ENCODE data around the gene CABCOCO1. TPM values are rescaled to one million over a fixed set of nuclear protein-coding genes. Genes with fewer than 3 reads are reported as not detected.

Gene CABCOCO1
- total and polyA plus RNA-seq, 5 donors = 0.09 to 0.66 TPM; not detected in 3

DNA sequence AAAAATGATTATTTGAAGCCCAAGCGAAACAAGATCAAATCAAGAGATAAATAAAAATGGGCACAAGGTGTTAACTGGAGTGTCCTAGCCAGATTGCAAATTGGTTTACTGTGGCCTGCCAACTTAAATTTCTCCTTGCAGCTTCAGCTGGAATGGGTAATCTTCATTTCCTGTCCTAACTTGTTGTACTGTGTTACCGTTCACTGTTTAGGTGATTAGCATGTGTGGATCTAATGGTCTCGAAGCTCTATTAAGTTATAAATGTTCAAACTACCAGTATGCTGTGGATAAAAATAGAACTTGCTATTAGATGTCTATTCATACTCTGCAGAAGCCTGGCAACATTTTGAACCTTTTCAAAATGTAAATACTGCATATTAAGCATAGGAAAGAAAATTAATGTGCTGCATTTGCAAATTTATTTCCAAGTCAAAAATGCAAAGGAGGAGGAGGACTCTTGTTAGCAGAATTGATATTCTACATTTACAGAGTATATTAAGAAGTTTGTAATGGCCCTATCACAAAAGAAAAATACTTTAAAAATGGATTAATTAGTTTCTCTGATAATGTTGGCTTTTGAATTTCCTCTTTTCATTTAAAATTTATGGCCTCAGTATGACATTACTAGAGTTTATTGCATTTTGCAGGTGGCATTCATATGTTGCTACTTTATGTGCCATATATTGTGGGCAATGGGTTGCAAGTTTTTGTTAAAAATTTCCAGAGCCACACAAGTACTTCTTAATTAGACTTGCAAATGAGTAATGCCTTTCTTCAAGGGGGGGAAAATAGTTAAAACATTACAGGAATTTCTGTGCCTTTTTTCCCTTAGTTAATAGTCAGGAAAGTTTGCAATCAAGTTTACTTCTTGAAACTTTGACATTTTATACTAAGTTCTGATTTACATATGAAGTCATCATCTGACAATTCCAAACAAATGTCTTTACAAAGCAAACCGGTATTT, 92.1 kb downstream of the CABCOCO1 start:
- 53% methylated on average over 4 of the region's 4 CpGs for WGBS
- Histone ChIP-seq H3K27me3 (ENCODE audit: control insufficient read depth, insufficient read depth) (no peaks in the 10 kb centered on the region), H3K27ac (ENCODE audit: low read length) (no peak overlapping the region), H3K9me3 (ENCODE audit: control insufficient read depth, low read length) (no peaks in the 10 kb centered on the region), H3K4me3 (ENCODE audit: low read length) (no peak overlapping the region), H3K4me1 (ENCODE audit: control insufficient read depth, insufficient read depth, low read length) (no peaks in the 10 kb centered on the region)
- ATAC-seq (no peak), DNase-seq (no peak)
- intact Hi-C loops (cut with DNase I) = no loop called here

DNA sequence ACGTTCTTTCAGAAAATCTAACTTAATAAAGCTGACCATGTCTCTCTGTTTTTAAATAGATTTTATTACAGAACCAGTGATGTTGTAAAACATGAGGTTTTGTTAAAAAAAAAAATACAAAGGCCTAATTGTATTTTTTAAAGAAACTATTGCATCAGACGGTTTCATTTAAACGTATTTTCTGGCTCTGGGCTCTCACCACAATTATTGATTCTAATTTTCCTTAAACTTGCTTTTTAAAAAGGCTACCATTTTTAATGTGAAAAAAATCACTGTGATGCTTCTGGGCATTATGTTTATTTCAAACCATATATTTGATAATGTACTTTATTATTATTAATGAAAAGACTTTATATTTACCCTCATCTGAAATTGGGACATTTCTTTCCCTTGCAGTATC, 94.3 kb downstream of the CABCOCO1 start:
- intact Hi-C loops (cut with DNase I) = no loop called here
- Histone ChIP-seq H3K4me3 (ENCODE audit: low read length) (no peak overlapping the region), H3K9me3 (ENCODE audit: control insufficient read depth, low read length) (no peaks in the 10 kb centered on the region), H3K27ac (ENCODE audit: low read length) (no peak overlapping the region), H3K4me1 (ENCODE audit: control insufficient read depth, insufficient read depth, low read length) (no peaks in the 10 kb centered on the region), H3K27me3 (ENCODE audit: control insufficient read depth, insufficient read depth) (no peaks in the 10 kb centered on the region)
- 73% methylated on average over 3 of the region's 3 CpGs for WGBS
- no peak for ATAC-seq
- no peak for DNase-seq

DNA sequence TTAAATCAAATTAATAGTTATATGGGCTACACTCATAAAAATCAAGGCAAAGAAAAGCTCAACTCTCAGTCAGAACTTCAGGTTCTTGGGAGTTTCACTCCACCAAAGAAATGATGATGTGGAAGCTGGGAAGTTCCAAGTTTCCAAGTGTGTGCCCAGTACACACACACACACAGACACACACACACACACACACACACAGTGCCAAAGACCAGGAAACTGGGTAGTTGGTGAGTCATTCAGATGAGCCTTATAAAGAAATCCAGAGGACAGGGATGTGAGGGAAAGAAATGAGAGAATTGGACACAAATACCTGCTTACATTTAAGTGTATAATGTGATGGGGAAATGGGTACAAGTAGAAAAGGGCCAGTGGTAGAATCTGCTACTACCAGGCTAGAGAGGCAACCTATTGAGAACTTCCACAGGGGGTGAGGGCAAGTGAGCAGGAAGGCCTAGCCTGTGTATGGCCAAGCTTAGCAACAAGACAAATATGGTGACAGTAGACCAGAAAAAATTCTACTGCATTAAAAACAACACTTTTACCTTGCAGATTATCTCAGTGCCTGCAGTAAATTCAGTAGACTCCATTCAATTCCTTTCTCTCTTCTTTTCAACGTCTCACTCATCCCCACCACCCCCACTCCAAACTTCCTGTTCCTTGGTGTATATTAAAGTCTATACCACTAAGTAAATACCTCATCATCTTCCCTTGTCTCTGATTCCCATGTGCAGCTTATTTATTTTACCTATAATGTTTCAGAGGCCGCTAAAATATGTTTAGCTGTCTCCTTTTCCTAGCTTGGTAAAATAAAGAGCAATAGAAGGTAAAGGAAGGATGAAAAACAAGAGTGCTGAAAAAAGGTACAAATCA, 95.0 kb downstream of the CABCOCO1 start:
- H3K27ac ChIP-seq (ENCODE audit: low read length) = no peak overlapping the region
- 77% methylated on average over 2 of the region's 2 CpGs for WGBS
- no peak for ATAC-seq
- intact Hi-C loops (cut with DNase I) = no loop called here
- H3K4me1 ChIP-seq (ENCODE audit: control insufficient read depth, insufficient read depth, low read length) = no peaks in the 10 kb centered on the region
- no peaks in the 10 kb centered on the region for H3K9me3 ChIP-seq (ENCODE audit: control insufficient read depth, low read length)
- H3K4me3 ChIP-seq (ENCODE audit: low read length) = no peak overlapping the region
- no peak for DNase-seq
- no peaks in the 10 kb centered on the region for H3K27me3 ChIP-seq (ENCODE audit: control insufficient read depth, insufficient read depth)

DNA sequence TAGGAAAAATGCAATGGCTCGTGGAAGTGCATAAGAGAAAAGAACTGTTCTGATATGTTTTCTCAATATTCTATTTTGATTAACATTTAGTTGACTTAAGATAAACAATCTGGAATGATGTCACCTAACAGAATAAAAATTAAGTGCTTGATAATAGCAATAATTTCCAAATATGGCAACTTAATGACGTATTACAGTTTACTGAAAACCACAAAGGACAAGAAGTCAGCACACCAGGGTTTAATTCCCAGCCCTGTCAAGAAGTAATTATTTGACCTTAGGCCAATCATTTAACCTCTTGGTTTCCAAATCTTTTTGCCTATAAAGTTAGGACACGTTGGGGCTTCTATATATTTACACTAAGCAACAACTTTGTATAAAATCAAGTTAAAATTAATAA, 95.7 kb downstream of the CABCOCO1 start:
- no peak overlapping the region for H3K27ac ChIP-seq (ENCODE audit: low read length)
- no peak for DNase-seq
- H3K4me1 ChIP-seq (ENCODE audit: control insufficient read depth, insufficient read depth, low read length) = no peaks in the 10 kb centered on the region
- no peak for ATAC-seq
- no peak overlapping the region for H3K4me3 ChIP-seq (ENCODE audit: low read length)
- no peaks in the 10 kb centered on the region for H3K9me3 ChIP-seq (ENCODE audit: control insufficient read depth, low read length)
- H3K27me3 ChIP-seq (ENCODE audit: control insufficient read depth, insufficient read depth) = no peaks in the 10 kb centered on the region
- intact Hi-C loops (cut with DNase I) = no loop called here
- WGBS = 56% methylated on average over 3 of the region's 3 CpGs

DNA sequence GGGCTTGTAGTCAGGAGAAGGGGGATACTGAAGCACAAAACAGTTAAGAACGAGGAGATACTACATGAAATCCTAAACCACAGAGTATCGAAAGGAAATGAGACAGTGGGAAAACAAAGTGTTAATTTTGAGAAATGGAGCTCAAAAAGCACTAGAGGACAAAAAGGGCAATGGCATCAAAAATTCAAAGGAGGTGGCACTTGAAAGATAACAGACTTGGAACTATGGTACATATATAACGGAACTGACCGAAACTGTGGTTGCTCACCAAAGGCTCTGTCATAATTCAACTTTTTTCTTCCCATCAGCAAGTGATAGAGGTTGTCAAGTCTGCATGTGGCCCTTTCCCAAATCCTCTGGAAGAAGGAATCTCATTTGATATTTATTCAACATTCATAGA, 97.0 kb downstream of the CABCOCO1 start:
- H3K4me3 ChIP-seq (ENCODE audit: low read length) = no peak overlapping the region
- H3K4me1 ChIP-seq (ENCODE audit: control insufficient read depth, insufficient read depth, low read length) = no peaks in the 10 kb centered on the region
- no peaks in the 10 kb centered on the region for H3K27me3 ChIP-seq (ENCODE audit: control insufficient read depth, insufficient read depth)
- ATAC-seq = no peak
- H3K27ac ChIP-seq (ENCODE audit: low read length) = no peak overlapping the region
- DNase-seq = no peak
- intact Hi-C loops (cut with DNase I) = no loop called here
- WGBS = 95% methylated on average over 4 of the region's 4 CpGs
- no peaks in the 10 kb centered on the region for H3K9me3 ChIP-seq (ENCODE audit: control insufficient read depth, low read length)

DNA sequence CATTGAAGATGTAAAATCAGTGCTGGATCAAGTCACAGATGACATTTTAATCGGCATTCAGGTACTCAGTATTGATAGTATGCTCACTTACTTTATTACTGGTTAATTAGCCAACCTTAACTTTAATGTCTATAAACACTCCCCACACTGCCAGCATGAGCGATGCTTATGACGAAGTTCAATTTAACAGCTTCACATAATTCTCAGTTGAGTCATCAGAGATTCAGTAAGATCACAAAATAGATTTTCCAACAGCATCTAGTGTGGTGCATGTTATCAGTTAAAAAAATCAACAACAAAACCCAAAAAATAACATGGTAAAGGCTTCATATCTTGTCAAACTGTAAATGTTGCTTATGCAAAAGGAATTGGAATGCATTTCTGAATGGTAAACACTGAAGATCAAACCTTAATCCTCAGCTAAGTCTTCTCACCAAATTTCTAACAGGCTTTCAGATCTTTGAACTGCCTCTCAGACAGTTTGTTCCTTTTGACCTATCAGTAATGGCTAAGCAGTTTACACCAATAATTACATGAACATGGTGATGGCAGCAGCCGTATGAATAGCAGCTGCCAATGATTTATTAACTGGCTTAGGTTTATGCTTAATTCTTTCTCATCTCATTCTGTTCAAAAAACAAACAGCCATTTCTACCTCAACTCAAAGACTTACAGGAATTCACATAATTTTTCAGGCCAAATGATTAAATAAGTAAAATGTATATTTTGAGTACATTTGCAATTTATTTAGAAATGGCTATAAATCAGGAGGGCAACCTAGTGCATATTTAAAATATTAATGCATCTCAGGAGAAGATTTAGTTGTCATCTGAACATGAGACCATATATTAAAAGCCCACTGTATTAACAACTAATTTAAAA, 98.5 kb downstream of the CABCOCO1 start:
- no peak for DNase-seq
- no peak for ATAC-seq
- WGBS = 87% methylated on average over 4 of the region's 4 CpGs
- Histone ChIP-seq H3K4me1 (ENCODE audit: control insufficient read depth, insufficient read depth, low read length) (no peaks in the 10 kb centered on the region), H3K27me3 (ENCODE audit: control insufficient read depth, insufficient read depth) (no peaks in the 10 kb centered on the region), H3K4me3 (ENCODE audit: low read length) (no peak overlapping the region), H3K9me3 (ENCODE audit: control insufficient read depth, low read length) (no peaks in the 10 kb centered on the region), H3K27ac (ENCODE audit: low read length) (no peak overlapping the region)
- intact Hi-C loops (cut with DNase I) = no loop called here

DNA sequence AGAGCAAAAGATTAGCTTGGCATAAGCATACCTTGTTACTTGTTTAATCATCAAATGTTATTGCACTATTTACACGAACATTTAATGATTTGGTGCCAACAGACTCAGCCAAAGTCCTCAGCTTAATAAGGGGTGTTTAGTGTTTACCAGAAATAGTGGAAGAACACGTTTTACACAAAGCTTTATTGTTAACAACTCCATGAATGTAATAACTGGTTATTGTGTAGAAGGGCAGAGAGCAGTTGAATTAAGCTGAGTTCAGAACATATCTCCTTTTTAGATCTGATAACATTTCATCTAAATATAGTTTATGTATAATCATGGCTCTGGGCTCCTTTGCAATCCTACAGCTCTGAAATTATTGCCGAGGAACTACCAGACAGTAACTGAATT, 99.1 kb downstream of the CABCOCO1 start:
- intact Hi-C loops (cut with DNase I) = no loop called here
- DNase-seq (no peak), ATAC-seq (no peak)
- WGBS = 58% methylated on average over 3 of the region's 3 CpGs
- H3K9me3 ChIP-seq (ENCODE audit: control insufficient read depth, low read length) = no peaks in the 10 kb centered on the region
- no peaks in the 10 kb centered on the region for H3K27me3 ChIP-seq (ENCODE audit: control insufficient read depth, insufficient read depth)
- no peak overlapping the region for H3K4me3 ChIP-seq (ENCODE audit: low read length)
- H3K27ac ChIP-seq (ENCODE audit: low read length) = no peak overlapping the region
- H3K4me1 ChIP-seq (ENCODE audit: control insufficient read depth, insufficient read depth, low read length) = no peaks in the 10 kb centered on the region

DNA sequence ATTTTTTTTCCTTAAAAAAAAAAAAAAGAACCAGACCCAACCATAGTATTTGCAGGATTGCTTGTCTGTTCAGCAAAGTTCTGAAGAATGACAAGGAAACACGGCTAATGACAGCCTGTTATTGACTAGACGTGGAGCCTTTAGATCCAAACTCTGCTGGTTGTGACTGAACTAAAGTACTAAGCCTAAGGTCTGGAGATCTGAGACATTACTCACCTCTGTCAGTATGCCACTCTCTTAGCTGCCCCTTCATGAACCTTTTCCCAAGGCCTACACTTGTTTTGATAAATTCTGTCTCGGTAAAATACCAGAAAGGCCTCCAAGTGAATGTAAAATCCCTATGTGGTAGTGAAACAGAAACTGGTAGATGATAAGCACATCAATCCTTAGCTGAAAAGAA, 101.0 kb downstream of the CABCOCO1 start:
- intact Hi-C loops (cut with DNase I) = no loop called here
- no peak for ATAC-seq
- Histone ChIP-seq H3K9me3 (ENCODE audit: control insufficient read depth, low read length) (no peaks in the 10 kb centered on the region), H3K27me3 (ENCODE audit: control insufficient read depth, insufficient read depth) (no peaks in the 10 kb centered on the region), H3K4me1 (ENCODE audit: control insufficient read depth, insufficient read depth, low read length) (no peaks in the 10 kb centered on the region), H3K27ac (ENCODE audit: low read length) (no peak overlapping the region), H3K4me3 (ENCODE audit: low read length) (no peak overlapping the region)
- 88% methylated on average over 3 of the region's 3 CpGs for WGBS
- DNase-seq = no peak

DNA sequence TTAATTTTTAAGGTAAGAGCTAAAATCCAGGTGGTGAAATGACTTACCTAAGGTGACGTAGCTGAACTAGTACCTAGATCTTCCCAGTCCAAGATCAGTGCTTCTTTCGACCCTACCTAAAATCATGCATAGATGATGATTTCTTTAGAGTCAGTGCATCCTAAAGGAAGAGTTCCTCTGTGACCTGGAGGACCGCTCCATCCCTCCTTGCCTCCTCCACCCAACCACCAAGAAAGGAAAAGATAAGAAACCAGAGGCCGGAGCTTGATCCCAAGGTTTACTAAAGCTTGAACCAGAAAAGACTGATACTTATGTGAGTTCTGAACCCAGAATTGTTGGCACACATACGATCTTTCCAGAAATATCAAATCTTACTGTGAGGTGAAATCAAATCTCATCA, 101.8 kb downstream of the CABCOCO1 start:
- Histone ChIP-seq H3K4me3 (ENCODE audit: low read length) (no peak overlapping the region), H3K27me3 (ENCODE audit: control insufficient read depth, insufficient read depth) (no peaks in the 10 kb centered on the region), H3K27ac (ENCODE audit: low read length) (no peak overlapping the region), H3K4me1 (ENCODE audit: control insufficient read depth, insufficient read depth, low read length) (no peaks in the 10 kb centered on the region), H3K9me3 (ENCODE audit: control insufficient read depth, low read length) (no peaks in the 10 kb centered on the region)
- intact Hi-C loops (cut with DNase I) = no loop called here
- 87% methylated on average over 5 of the region's 5 CpGs for WGBS
- DNase-seq = no peak
- no peak for ATAC-seq

DNA sequence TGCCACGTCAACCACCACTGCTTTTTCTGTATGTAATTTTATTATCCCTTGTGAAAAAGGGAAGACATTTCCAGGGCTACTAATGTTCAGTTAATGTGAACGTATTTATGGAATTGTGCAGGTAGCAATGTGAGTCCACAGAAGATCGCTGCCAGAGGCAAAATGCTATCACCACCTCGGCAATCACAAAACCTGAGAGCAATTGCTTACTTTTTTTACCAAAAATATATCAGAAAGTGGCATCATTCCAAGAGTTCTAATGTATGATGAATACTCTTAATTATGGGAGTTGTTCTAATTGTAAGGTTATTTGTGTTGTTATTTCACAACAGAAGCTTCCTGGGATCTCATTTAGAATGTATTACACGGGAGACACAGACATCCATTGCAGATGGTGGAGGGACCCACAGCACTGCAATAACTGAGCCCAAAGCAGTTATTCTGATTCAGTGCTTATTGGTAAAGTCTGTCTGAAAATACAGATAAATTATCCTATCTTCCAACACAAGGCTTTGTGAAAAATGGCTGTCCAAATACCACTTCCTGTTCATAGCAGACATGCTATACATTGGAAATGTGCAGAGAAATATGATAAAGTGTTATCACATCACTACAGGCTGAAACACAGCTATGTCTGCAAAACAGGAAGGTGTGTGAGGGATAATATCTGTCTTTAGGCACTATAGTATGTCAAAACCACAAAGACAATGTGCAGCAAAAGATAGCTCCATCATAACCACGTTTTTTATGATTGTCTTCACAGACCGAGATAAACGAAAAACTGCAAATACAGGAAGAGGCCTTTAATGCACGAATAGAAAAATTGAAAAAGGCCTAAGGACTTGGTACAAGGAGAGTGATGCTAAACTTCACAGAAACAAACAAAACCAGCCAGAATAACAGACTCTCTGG, 102.7 kb downstream of the CABCOCO1 start:
- H3K4me3 ChIP-seq (ENCODE audit: low read length) = no peak overlapping the region
- H3K27me3 ChIP-seq (ENCODE audit: control insufficient read depth, insufficient read depth) = no peaks in the 10 kb centered on the region
- 59% methylated on average over 9 of the region's 9 CpGs for WGBS
- H3K4me1 ChIP-seq (ENCODE audit: control insufficient read depth, insufficient read depth, low read length) = no peaks in the 10 kb centered on the region
- ATAC-seq (no peak), DNase-seq (no peak)
- no peak overlapping the region for H3K27ac ChIP-seq (ENCODE audit: low read length)
- no peaks in the 10 kb centered on the region for H3K9me3 ChIP-seq (ENCODE audit: control insufficient read depth, low read length)
- intact Hi-C loops (cut with DNase I) = no loop called here

All from right cardiac atrium (tissue), 5 donors.